ENCODE data around the gene DACT3. TPM values are rescaled to one million over a fixed set of nuclear protein-coding genes. Genes with fewer than 3 reads are reported as not detected.

DACT3 gene
- total and polyA plus RNA-seq, 2 of the 13 experiments (the other 11 are each of a cell fraction or from before 2014, with no cell fraction given), result 0.04 TPM; not detected in 1

- TF ChIP-seq ONECUT2 (CRISPR knock-in tag; IDR thresholded peaks at IDR 0.05), result no peak
- TF ChIP-seq ZFP91 (CRISPR knock-in tag; IDR thresholded peaks at IDR 0.05; ENCODE audit: borderline replicate concordance), result no peak
- TF ChIP-seq ZNF687 (CRISPR knock-in tag; IDR thresholded peaks at IDR 0.05), result no peak
- TF ChIP-seq POLR2A (IDR thresholded peaks at IDR 0.05; ENCODE audit: insufficient read depth in 1 of 2, low read depth in 2 of 2, low read length in 2 of 2), result no peak
- no peak for TF ChIP-seq XBP1 (CRISPR knock-in tag; IDR thresholded peaks at IDR 0.05)
These were observed 4.4 kb downstream of the DACT3 start (continued) for GRCh38 chr19:46656541-46656940.

- H3K4me3 ChIP-seq (replicated peaks in 1 of 3; ENCODE audit: insufficient read depth in 1 of 3, low read depth in 2 of 3, low read length in 3 of 3), result no peak overlapping the region
- no TSS peak for BruUV-seq (replicated peaks)
- H3K4me2 ChIP-seq (ENCODE audit: low read depth, low read length), result no peak overlapping the region
- H3K79me2 ChIP-seq (ENCODE audit: insufficient read depth, low read length), result no peaks in the 10 kb centered on the region
- no peaks in the 10 kb centered on the region for H4K20me1 ChIP-seq (ENCODE audit: insufficient read depth, low read length)
- DNase-seq (ENCODE audit: low spot score), result peak; percentile 27
- POLR2A ChIA-PET, result no interaction called here
- TF ChIP-seq ZNF17 (CRISPR knock-in tag; IDR thresholded peaks at IDR 0.05) (no peak), SRY (CRISPR knock-in tag; IDR thresholded peaks at IDR 0.05) (no peak), PRMT3 (CRISPR knock-in tag; IDR thresholded peaks at IDR 0.05; ENCODE audit: borderline replicate concordance, low read depth) (no peak), KDM6A (CRISPR knock-in tag; IDR thresholded peaks at IDR 0.05; ENCODE audit: low read depth) (no peak), ZNF614 (CRISPR knock-in tag; IDR thresholded peaks at IDR 0.05; ENCODE audit: borderline replicate concordance) (no peak), ZFAT (CRISPR knock-in tag; conservative IDR thresholded peaks at IDR 0.05) (no peak), NCOA2 (CRISPR knock-in tag; IDR thresholded peaks at IDR 0.05) (no peak), MAX (IDR thresholded peaks at IDR 0.05) (no peak), EHMT2 (IDR thresholded peaks at IDR 0.05; ENCODE audit: borderline replicate concordance, low read depth, low read length) (no peak)
- H3K27me3 ChIP-seq (ENCODE audit: control insufficient read depth in 1 of 2, insufficient read depth in 2 of 2, low read length in 2 of 2), result peaks cover 1 to 20% of the 10 kb centered on the region in 2 experiments; a peak in 3 of 5 replicates
- in situ Hi-C loops (cut with HindIII; ENCODE audit: extremely low pct_ligation_motif_present, low pct_unique_long_range_greater_than_20kb) (no loop called here), intact Hi-C loops (cut with micrococcal nuclease; ENCODE audit: unreplicated experiment) (no loop called here)
- no peak overlapping the region for H2AFZ ChIP-seq (ENCODE audit: low read length)
- H3K4me1 ChIP-seq (ENCODE audit: insufficient read depth, low read length), result peaks cover 15% of the 10 kb centered on the region
- no peak overlapping the region for H3K9ac ChIP-seq (ENCODE audit: insufficient read depth, low read depth, low read length)
- 26% methylated on average over 12 of the region's 16 CpGs for WGBS (ENCODE audit: low lambda C conversion rate)
- H3K9me3 ChIP-seq (ENCODE audit: low read length), result no peaks in the 10 kb centered on the region
- H3K27ac ChIP-seq (ENCODE audit: extremely low read length, insufficient read depth, low read length), result no peak overlapping the region
- H3K36me3 ChIP-seq (replicated peaks in 1 of 2; ENCODE audit: control insufficient read depth in 1 of 2, insufficient read depth in 2 of 2, low read length in 2 of 2), result no peaks in the 10 kb centered on the region
- peak; percentile 43; the same call in 2 of the 3 replicates for ATAC-seq
- CTCF ChIA-PET (ENCODE audit: low intra/inter-chr PET ratio, low total read pairs), result no interaction called here
- no peak for FAIRE-seq
These were observed 6.3 kb downstream of the DACT3 start for GRCh38 chr19:46654621-46655152.

Data from HepG2 (cell line).